GM10266 (cell line): ENCODE measurements around the gene GUK1.

ENCODE experiments used
- DNase-seq: peaks from one replicate; pipeline ENCODE4 v3.0.0; 2012; ENCODE audit errors: extremely low spot score
- CTCF ChIP-seq: IDR thresholded peaks from 2 replicates; pipeline ENCODE4 v1.5.1; 2012; ENCODE audit warnings: mild to moderate bottlenecking, low read depth; ENCODE audit not compliant: control insufficient read depth, insufficient read depth; ENCODE audit errors: missing control alignments

Gene GUK1

GRCh38 chr1:228095161-228095560, 44.9 kb upstream of the GUK1 start:
- no peak for DNase-seq
- no peak for TF ChIP-seq CTCF

- TF ChIP-seq CTCF, result no peak
- DNase-seq, result no peak
Measured at GRCh38 chr1:228095938-228096337, 44.1 kb upstream of the GUK1 start.

- no peak for DNase-seq
- no peak for TF ChIP-seq CTCF
Measured at GRCh38 chr1:228096416-228097332, 43.4 kb upstream of the GUK1 start.

GRCh38 chr1:228097333-228098081, 42.6 kb upstream of the GUK1 start:
- TF ChIP-seq CTCF, result no peak
- DNase-seq, result no peak

GRCh38 chr1:228098323-228098931, 41.7 kb upstream of the GUK1 start:
- DNase-seq, result no peak
- TF ChIP-seq CTCF, result no peak

GRCh38 chr1:228099331-228099732, 40.7 kb upstream of the GUK1 start:
- DNase-seq, result peak; percentile 4
- TF ChIP-seq CTCF, result no peak
